BE2C (cell line): Measurements from ENCODE around the gene TSC22D1.

ENCODE experiments used
- DNase-seq: peaks from one replicate; pipeline ENCODE4 v3.0.0-alpha.2; 2020
- H3K27me3 ChIP-seq: fragments of 250-450 bp; sonication (Bioruptor Pico); 2 replicates; pipeline ENCODE4 v1.5.1; 2020; ENCODE audit warnings: mild to moderate bottlenecking
- H3K36me3 ChIP-seq: fragments of 250-450 bp; sonication (Bioruptor Pico); 2 replicates; pipeline ENCODE4 v1.5.1; 2020; ENCODE audit warnings: mild to moderate bottlenecking
- H3K4me1 ChIP-seq: fragments of 250-450 bp; sonication (Bioruptor Pico); 2 replicates; pipeline ENCODE4 v1.5.1; 2020
- H3K4me3 ChIP-seq: 2 replicates; pipeline ENCODE4 v1.5.1; 2011; ENCODE audit warnings: low read depth, low read length
- H3K9me3 ChIP-seq: fragments of 250-450 bp; sonication (Bioruptor Pico); 2 replicates; pipeline ENCODE4 v1.5.1; 2020
- CTCF ChIP-seq: IDR thresholded peaks from 2 replicates; pipeline ENCODE4 v1.5.1; 2012; ENCODE audit warnings: mild to moderate bottlenecking, low read depth, low read length

Gene TSC22D1

GRCh38 chr13:44423824-44424223 lies 152.3 kb downstream of the TSC22D1 start:
- TF ChIP-seq CTCF = no peak
- Histone ChIP-seq H3K27me3 (no peaks in the 10 kb centered on the region), H3K9me3 (no peaks in the 10 kb centered on the region), H3K4me1 (peaks cover 7% of the 10 kb centered on the region), H3K4me3 (no peak overlapping the region), H3K36me3 (no peaks in the 10 kb centered on the region; the same call in 1 of the 2 replicates)
- no peak for DNase-seq

- Histone ChIP-seq H3K27me3 (no peaks in the 10 kb centered on the region), H3K4me3 (no peak overlapping the region), H3K4me1 (peaks cover 7% of the 10 kb centered on the region), H3K36me3 (no peaks in the 10 kb centered on the region; the same call in 1 of the 2 replicates), H3K9me3 (no peaks in the 10 kb centered on the region)
- no peak for TF ChIP-seq CTCF
- no peak for DNase-seq
Measured at GRCh38 chr13:44422755-44423643, 153.1 kb downstream of the TSC22D1 start.

- peaks cover 7% of the 10 kb centered on the region for H3K4me1 ChIP-seq
- H3K4me3 ChIP-seq = no peak overlapping the region
- H3K36me3 ChIP-seq = no peaks in the 10 kb centered on the region; the same call in 1 of the 2 replicates
- H3K9me3 ChIP-seq = no peaks in the 10 kb centered on the region
- no peaks in the 10 kb centered on the region for H3K27me3 ChIP-seq
- TF ChIP-seq CTCF = no peak
- no peak for DNase-seq
Measured at GRCh38 chr13:44421853-44422525, 154.1 kb downstream of the TSC22D1 start.

GRCh38 chr13:44420376-44421220 lies 155.5 kb downstream of the TSC22D1 start:
- Histone ChIP-seq H3K36me3 (no peaks in the 10 kb centered on the region; the same call in 1 of the 2 replicates), H3K4me1 (peaks cover 3% of the 10 kb centered on the region), H3K27me3 (no peaks in the 10 kb centered on the region), H3K9me3 (no peaks in the 10 kb centered on the region), H3K4me3 (no peak overlapping the region)
- no peak for DNase-seq
- TF ChIP-seq CTCF = no peak

- Histone ChIP-seq H3K4me3 (no peak overlapping the region), H3K36me3 (no peaks in the 10 kb centered on the region; the same call in 1 of the 2 replicates), H3K4me1 (no peaks in the 10 kb centered on the region), H3K9me3 (no peaks in the 10 kb centered on the region), H3K27me3 (no peaks in the 10 kb centered on the region)
- no peak for TF ChIP-seq CTCF
- no peak for DNase-seq
Measured at GRCh38 chr13:44417876-44418275, 158.3 kb downstream of the TSC22D1 start.
